HUES48 (cell line): ENCODE data around the gene ERG.

Source experiments
- H3K27ac ChIP-seq: one replicate; pipeline ENCODE4 v1.7.0; 2013; ENCODE audit warnings: low read depth, low read length, inconsistent platforms
- H3K27me3 ChIP-seq: 2 replicates; pipeline ENCODE4 v1.6.1; 2013; ENCODE audit warnings: mild to moderate bottlenecking, low read length; ENCODE audit not compliant: control insufficient read depth, insufficient read depth
- H3K36me3 ChIP-seq: 2 replicates; pipeline ENCODE4 v1.6.1; 2013; ENCODE audit warnings: low read length; ENCODE audit not compliant: control insufficient read depth, insufficient read depth
- H3K4me1 ChIP-seq: 2 replicates; pipeline ENCODE4 v1.6.1; 2013; ENCODE audit warnings: mild to moderate bottlenecking, low read length; ENCODE audit not compliant: control insufficient read depth, insufficient read depth
- H3K4me3 ChIP-seq: 2 replicates; pipeline ENCODE4 v1.5.1; 2013; ENCODE audit warnings: mild to moderate bottlenecking, low read depth, low read length
- H3K9ac ChIP-seq: 2 replicates; pipeline ENCODE4 v1.6.1; 2013; ENCODE audit warnings: mild to moderate bottlenecking, low read depth, low read length, moderate library complexity
- H3K9me3 ChIP-seq: 2 replicates; pipeline ENCODE4 v1.6.1; 2013; ENCODE audit warnings: low read length; ENCODE audit not compliant: control insufficient read depth, insufficient read depth

Gene ERG

GRCh38 chr21:38489271-38489652, 9.0 kb downstream of the ERG start:
- H3K4me3 ChIP-seq = 0 out of 2 replicates have a peak overlapping the region, but pooled peaks have one; percentile 17
- H3K27me3 ChIP-seq = no peaks in the 10 kb centered on the region
- no peaks in the 10 kb centered on the region for H3K36me3 ChIP-seq
- peak overlapping the region; percentile 29; the same call in 1 of the 2 replicates for H3K9ac ChIP-seq
- peak overlapping the region; percentile 94 for H3K27ac ChIP-seq
- H3K4me1 ChIP-seq = peaks cover 46% of the 10 kb centered on the region
- H3K9me3 ChIP-seq = no peaks in the 10 kb centered on the region

GRCh38 chr21:38488640-38489270, 9.5 kb downstream of the ERG start:
- Histone ChIP-seq H3K36me3 (no peaks in the 10 kb centered on the region), H3K9me3 (no peaks in the 10 kb centered on the region), H3K4me3 (no peak overlapping the region), H3K27ac (peak overlapping the region; percentile 94), H3K4me1 (peaks cover 46% of the 10 kb centered on the region), H3K9ac (0 out of 2 replicates have a peak overlapping the region, but pooled peaks have one; percentile 29), H3K27me3 (no peaks in the 10 kb centered on the region)

- peaks cover 46% of the 10 kb centered on the region for H3K4me1 ChIP-seq
- peak overlapping the region; percentile 94 for H3K27ac ChIP-seq
- no peak overlapping the region for H3K9ac ChIP-seq
- no peaks in the 10 kb centered on the region for H3K27me3 ChIP-seq
- H3K36me3 ChIP-seq = no peaks in the 10 kb centered on the region
- no peak overlapping the region for H3K4me3 ChIP-seq
- no peaks in the 10 kb centered on the region for H3K9me3 ChIP-seq
Observed at GRCh38 chr21:38487901-38488639, 10.2 kb downstream of the ERG start.

- H3K9ac ChIP-seq = no peak overlapping the region
- H3K27ac ChIP-seq = no peak overlapping the region
- no peaks in the 10 kb centered on the region for H3K9me3 ChIP-seq
Observed at GRCh38 chr21:38486706-38487105, 11.6 kb downstream of the ERG start.

GRCh38 chr21:38486221-38486620, 12.1 kb downstream of the ERG start:
- no peak overlapping the region for H3K27ac ChIP-seq
- H3K4me1 ChIP-seq = peaks cover 40% of the 10 kb centered on the region
- H3K27me3 ChIP-seq = no peaks in the 10 kb centered on the region
- no peaks in the 10 kb centered on the region for H3K9me3 ChIP-seq
- no peak overlapping the region for H3K9ac ChIP-seq
- no peak overlapping the region for H3K4me3 ChIP-seq
- H3K36me3 ChIP-seq = no peaks in the 10 kb centered on the region

More at GRCh38 chr21:38486706-38487105, 11.6 kb downstream of the ERG start:
- Histone ChIP-seq H3K27me3 (no peaks in the 10 kb centered on the region), H3K4me3 (no peak overlapping the region), H3K36me3 (no peaks in the 10 kb centered on the region), H3K4me1 (peaks cover 44% of the 10 kb centered on the region)

- no peaks in the 10 kb centered on the region for H3K36me3 ChIP-seq
- peaks cover 3% of the 10 kb centered on the region; the same call in 1 of the 2 replicates for H3K4me1 ChIP-seq
- H3K27me3 ChIP-seq = no peaks in the 10 kb centered on the region
- no peaks in the 10 kb centered on the region for H3K9me3 ChIP-seq
- H3K9ac ChIP-seq = no peak overlapping the region
- H3K27ac ChIP-seq = no peak overlapping the region
- no peak overlapping the region for H3K4me3 ChIP-seq
Observed at GRCh38 chr21:38479641-38480525, 18.4 kb downstream of the ERG start.

- H3K27me3 ChIP-seq = no peaks in the 10 kb centered on the region
- no peak overlapping the region for H3K27ac ChIP-seq
- no peak overlapping the region for H3K4me3 ChIP-seq
- H3K36me3 ChIP-seq = no peaks in the 10 kb centered on the region
- peaks cover 3% of the 10 kb centered on the region; the same call in 1 of the 2 replicates for H3K4me1 ChIP-seq
- no peak overlapping the region for H3K9ac ChIP-seq
- no peaks in the 10 kb centered on the region for H3K9me3 ChIP-seq
Observed at GRCh38 chr21:38478782-38479181, 19.5 kb downstream of the ERG start.

- Histone ChIP-seq H3K27ac (no peak overlapping the region), H3K4me1 (peaks cover 8% of the 10 kb centered on the region), H3K9me3 (no peaks in the 10 kb centered on the region), H3K9ac (no peak overlapping the region), H3K27me3 (no peaks in the 10 kb centered on the region), H3K36me3 (no peaks in the 10 kb centered on the region), H3K4me3 (no peak overlapping the region)
Observed at GRCh38 chr21:38477226-38477625, 21.1 kb downstream of the ERG start.

- H3K4me1 ChIP-seq = peaks cover 11% of the 10 kb centered on the region
- H3K36me3 ChIP-seq = no peaks in the 10 kb centered on the region
- H3K27me3 ChIP-seq = no peaks in the 10 kb centered on the region
- no peak overlapping the region for H3K27ac ChIP-seq
- H3K4me3 ChIP-seq = no peak overlapping the region
- H3K9ac ChIP-seq = no peak overlapping the region
- no peaks in the 10 kb centered on the region for H3K9me3 ChIP-seq
Observed at GRCh38 chr21:38476385-38476784, 21.9 kb downstream of the ERG start.

- no peak overlapping the region for H3K27ac ChIP-seq
- H3K4me1 ChIP-seq = peaks cover 11% of the 10 kb centered on the region
- no peaks in the 10 kb centered on the region for H3K9me3 ChIP-seq
- no peak overlapping the region for H3K4me3 ChIP-seq
- no peaks in the 10 kb centered on the region for H3K36me3 ChIP-seq
- H3K9ac ChIP-seq = no peak overlapping the region
- H3K27me3 ChIP-seq = no peaks in the 10 kb centered on the region
Observed at GRCh38 chr21:38475519-38475918, 22.8 kb downstream of the ERG start.
